Measurements from ENCODE around the gene LHPP. TPM values are rescaled to one million over a fixed set of nuclear protein-coding genes. Genes with fewer than 3 reads are reported as not detected.

The LHPP gene
- total and polyA plus RNA-seq, 10 donors, result 16.8 to 36.8 (median 23.5) TPM

DNA sequence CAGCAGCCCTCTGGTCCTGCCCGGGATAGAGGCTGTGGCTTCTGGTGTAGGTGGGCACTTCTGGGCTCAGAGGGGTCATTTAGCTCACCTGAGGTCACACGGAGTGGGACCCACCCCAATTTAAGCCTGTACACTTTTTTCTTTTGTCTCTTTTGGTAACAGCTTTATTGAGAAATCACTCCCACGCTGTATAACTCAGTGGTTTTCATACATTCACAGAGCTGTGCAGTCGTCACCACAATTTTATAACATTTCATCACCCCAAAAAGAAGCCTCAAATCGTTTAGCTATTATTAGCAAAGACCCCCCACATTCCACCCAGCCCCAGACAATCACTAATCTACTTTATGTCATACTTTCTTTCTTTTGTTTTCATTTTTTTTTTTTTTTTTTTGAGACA lies 62.3 kb downstream of the LHPP start:
- intact Hi-C loops (cut with DNase I; ENCODE audit: low total_unique reads), result no loop called here
- Histone ChIP-seq H3K4me1 (peaks cover 14 to 36% (median 21%) of the 10 kb centered on the region in 6 donors), H3K4me3 (peak overlapping the region in 1 of 8 donors; percentile 54), H3K27me3 (replicated peaks in 1 of 7) (no peaks in the 10 kb centered on the region), H3K36me3 (no peaks in the 10 kb centered on the region), H3K9me3 (no peaks in the 10 kb centered on the region), H3K27ac (peak overlapping the region in 7 of 8 donors; percentile 8 to 81 (median 58))
- no peak for DNase-seq
- TF ChIP-seq POLR2AphosphoS5 (IDR thresholded peaks at IDR 0.05) (no peak), POLR2A (IDR thresholded peaks at IDR 0.05) (no peak)
- TF ChIP-seq, protein P1, sequence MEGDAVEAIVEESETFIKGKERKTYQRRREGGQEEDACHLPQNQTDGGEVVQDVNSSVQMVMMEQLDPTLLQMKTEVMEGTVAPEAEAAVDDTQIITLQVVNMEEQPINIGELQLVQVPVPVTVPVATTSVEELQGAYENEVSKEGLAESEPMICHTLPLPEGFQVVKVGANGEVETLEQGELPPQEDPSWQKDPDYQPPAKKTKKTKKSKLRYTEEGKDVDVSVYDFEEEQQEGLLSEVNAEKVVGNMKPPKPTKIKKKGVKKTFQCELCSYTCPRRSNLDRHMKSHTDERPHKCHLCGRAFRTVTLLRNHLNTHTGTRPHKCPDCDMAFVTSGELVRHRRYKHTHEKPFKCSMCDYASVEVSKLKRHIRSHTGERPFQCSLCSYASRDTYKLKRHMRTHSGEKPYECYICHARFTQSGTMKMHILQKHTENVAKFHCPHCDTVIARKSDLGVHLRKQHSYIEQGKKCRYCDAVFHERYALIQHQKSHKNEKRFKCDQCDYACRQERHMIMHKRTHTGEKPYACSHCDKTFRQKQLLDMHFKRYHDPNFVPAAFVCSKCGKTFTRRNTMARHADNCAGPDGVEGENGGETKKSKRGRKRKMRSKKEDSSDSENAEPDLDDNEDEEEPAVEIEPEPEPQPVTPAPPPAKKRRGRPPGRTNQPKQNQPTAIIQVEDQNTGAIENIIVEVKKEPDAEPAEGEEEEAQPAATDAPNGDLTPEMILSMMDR (IDR thresholded peaks at IDR 0.05 in 8 of 11, conservative IDR thresholded peaks at IDR 0.05 in 3 of 11), result no peak
- 46 to 82% (median 53%) methylated on average over 5 of the region's 5 CpGs for WGBS, 5 donors

DNA sequence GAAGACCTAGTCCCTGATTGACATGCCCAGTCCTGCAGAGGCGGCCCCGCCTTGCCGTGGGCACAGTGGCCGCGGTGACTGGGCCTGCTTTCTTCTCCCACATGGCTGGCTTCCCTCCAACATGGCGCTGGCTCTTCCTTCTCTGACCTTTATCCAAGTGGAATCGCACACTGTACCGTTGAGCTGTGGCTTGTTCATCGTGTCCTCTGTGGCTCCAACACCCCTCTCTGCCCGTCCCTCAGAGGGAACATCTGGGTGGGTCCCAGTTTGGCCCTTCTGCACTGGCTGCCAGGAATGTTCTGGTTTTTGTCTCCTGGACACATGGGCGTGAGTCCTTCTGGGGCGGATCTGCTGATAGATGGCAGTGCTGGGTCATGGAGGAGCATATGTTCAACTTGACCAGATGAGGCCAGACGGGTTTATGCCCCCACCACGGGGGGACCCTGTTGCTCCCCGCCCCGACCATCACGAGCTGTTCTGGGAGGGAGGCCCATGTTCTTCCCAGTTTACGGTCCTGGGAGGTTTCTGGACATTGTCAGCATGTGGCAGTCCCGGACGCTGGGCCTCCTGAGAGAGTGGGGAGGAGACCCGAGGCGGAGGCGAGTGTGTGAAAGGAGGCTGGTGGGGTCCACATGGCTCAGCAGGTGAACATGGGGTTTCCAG lies 63.5 kb downstream of the LHPP start:
- H3K4me3 ChIP-seq, result no peak overlapping the region
- peak; percentile 63 for DNase-seq
- TF ChIP-seq POLR2AphosphoS5 (IDR thresholded peaks at IDR 0.05) (no peak), POLR2A (IDR thresholded peaks at IDR 0.05) (no peak)
- TF ChIP-seq, protein P1 (IDR thresholded peaks at IDR 0.05 in 8 of 11, conservative IDR thresholded peaks at IDR 0.05 in 3 of 11), result no peak
- H3K4me1 ChIP-seq, result peaks cover 16 to 42% (median 24%) of the 10 kb centered on the region in 6 donors
- H3K9me3 ChIP-seq, result no peaks in the 10 kb centered on the region
- no peaks in the 10 kb centered on the region for H3K36me3 ChIP-seq
- WGBS, 5 donors, result 82 to 89% (median 88%) methylated on average over 22 to 23 of the region's 23 CpGs
- no peaks in the 10 kb centered on the region for H3K27me3 ChIP-seq (replicated peaks in 1 of 7)
- H3K27ac ChIP-seq, result no peak overlapping the region
- intact Hi-C loops (cut with DNase I; ENCODE audit: low total_unique reads), result no loop called here

DNA sequence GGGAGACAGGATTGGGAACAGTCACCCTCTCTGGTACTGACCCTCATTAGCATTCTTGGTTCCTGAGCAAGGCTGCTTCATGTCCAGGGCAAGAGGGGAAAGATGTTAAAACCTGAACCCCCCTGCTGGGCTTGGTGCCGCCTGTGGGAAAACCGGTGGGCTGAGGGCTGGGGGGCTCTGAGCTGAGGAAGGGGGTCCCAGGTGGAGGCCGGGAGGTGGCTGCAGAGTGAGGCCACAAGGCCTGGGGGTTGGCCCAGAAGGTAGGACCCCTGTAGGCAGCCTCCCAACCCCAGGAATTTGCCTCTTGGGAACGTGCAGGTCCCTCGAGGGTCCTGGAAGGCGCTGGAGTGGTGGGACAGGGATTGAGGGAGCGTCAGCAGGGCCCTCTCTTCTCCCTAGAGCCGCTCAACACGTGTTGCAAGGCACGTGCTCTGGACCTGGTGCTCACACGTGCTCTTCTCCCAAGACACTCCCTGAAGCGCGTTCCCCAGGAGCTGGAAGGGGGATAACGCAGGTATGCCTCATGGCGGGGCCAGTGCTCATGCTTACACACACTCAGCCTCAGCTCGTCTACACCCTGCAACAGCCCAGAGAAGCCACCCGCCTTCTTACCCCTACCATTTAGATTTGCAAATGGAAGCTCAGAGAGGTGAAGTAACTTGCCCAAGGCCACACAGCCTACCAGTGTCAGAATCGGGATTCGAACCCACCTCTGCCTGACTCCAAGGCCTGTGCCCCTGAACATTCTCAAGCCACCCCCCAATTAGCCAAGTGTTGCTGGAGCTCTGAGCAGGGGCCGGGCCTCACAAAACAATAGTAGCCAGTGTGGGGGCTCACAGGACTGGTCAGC lies 64.4 kb downstream of the LHPP start:
- intact Hi-C loops (cut with DNase I; ENCODE audit: low total_unique reads), result no loop called here
- DNase-seq, result peak; percentile 70

More for the DNA sequence above, 64.4 kb downstream of the LHPP start:
- no peaks in the 10 kb centered on the region for H3K9me3 ChIP-seq
- no peak for TF ChIP-seq POLR2AphosphoS5 (IDR thresholded peaks at IDR 0.05)
- TF ChIP-seq POLR2A (IDR thresholded peaks at IDR 0.05), result no peak
- TF ChIP-seq, protein P1 (IDR thresholded peaks at IDR 0.05 in 8 of 11, conservative IDR thresholded peaks at IDR 0.05 in 3 of 11), result no peak
- H3K4me1 ChIP-seq, result peaks cover 19 to 47% (median 29%) of the 10 kb centered on the region in 6 donors
- H3K27ac ChIP-seq, result no peak overlapping the region
- no peak overlapping the region for H3K4me3 ChIP-seq
- 93 to 96% (median 95%) methylated on average over 19 to 20 of the region's 20 CpGs for WGBS, 5 donors
- no peaks in the 10 kb centered on the region for H3K27me3 ChIP-seq (replicated peaks in 1 of 7)
- H3K36me3 ChIP-seq, result no peaks in the 10 kb centered on the region

Measured in spleen (tissue), 11 donors.